AG04449 (cell line): ENCODE results near the gene ABTB2.

Experiments
- CTCF ChIA-PET: fragments of 350-600 bp; formaldehyde crosslinking; extraction: SDS; loops from one replicate; lab custom pipeline; 2021; ENCODE audit warnings: antibody characterized with exemption; lab: Yijun Ruan, JAX
- POLR2A ChIA-PET: fragments of 400-600, 350-600 bp; formaldehyde crosslinking; extraction: SDS; loops from one replicate; lab custom pipeline; 2020; ENCODE audit warnings: antibody characterized with exemption, inconsistent platforms; lab: Yijun Ruan, JAX
- DNase-seq: peaks from one replicate; pipeline ENCODE4 v3.0.0-alpha.2; 2010; ENCODE audit warnings: low read depth, low spot score
- H3K4me3 ChIP-seq: 2 replicates; pipeline ENCODE4 v1.5.1; 2011; ENCODE audit warnings: low read depth, mild to moderate bottlenecking, control low read depth, low read length
- CTCF ChIP-seq: IDR thresholded peaks from one replicate; pipeline ENCODE4 v1.5.1; 2011; ENCODE audit warnings: mild to moderate bottlenecking, moderate library complexity, low read length, control low read depth, inconsistent platforms; ENCODE audit not compliant: insufficient read depth; ENCODE audit errors: missing control alignments

The ABTB2 gene

DNA sequence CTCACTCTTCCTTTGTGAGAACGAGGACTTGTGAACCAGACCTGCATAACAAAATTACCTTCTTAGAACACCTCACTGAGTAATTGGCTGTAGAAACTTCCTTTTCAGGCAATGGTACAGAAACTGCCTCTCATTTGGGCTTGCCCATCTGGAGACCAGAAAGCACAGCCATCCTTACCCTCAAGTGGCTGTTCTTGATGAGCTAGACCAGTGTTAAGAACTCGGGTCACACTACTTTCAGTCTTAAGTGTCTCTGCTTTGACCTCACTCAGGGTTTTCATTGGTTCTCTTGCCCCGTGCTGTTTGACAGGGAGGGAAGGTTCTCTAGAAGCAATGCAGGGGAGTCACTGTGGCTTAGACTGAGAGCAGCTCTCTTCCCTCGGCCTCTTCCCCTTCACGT is 223.0 kb downstream of the ABTB2 start:
- no peak for TF ChIP-seq CTCF

GRCh38 chr11:34132261-34132965 is 225.4 kb downstream of the ABTB2 start:
- POLR2A ChIA-PET: no interaction called here
- CTCF ChIA-PET: interaction anchor here (1.1 to 1.6 kb wide), 3 partner anchors 10 to 135 kb away, joined by 4 to 6 read pairs (median 5); no protein-coding TSS in a partner anchor
- TF ChIP-seq CTCF: no peak
- no peak for DNase-seq
- H3K4me3 ChIP-seq: no peak overlapping the region

More for the DNA sequence above, 223.0 kb downstream of the ABTB2 start:
- POLR2A ChIA-PET: no interaction called here
- DNase-seq: no peak
- CTCF ChIA-PET: interaction anchor here (1.5 to 2.0 kb wide), 2 partner anchors 40 to 138 kb away, joined by 3 to 7 read pairs; no protein-coding TSS in a partner anchor
- H3K4me3 ChIP-seq: no peak overlapping the region

DNA sequence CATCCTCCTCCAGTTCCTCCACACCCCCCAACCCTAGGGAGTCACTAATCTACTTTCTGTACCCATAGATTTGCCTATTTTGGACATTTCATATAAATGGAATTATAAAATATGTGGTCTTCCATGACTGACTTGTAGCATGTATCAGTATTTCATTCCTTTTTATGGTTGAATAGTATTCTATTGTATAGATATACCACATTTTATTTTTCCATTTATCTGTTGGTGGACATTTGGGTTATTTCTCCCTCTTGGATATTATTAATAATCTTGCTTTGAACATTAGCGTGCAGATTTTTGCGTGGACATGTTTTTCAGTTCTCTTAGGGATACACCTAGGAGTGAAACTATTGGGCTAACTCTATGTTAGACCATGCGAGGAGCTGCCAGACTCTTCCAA is 229.0 kb downstream of the ABTB2 start:
- POLR2A ChIA-PET: no interaction called here
- CTCF ChIA-PET: interaction anchor here (1.5 kb wide), 2 partner anchors 13 to 46 kb away, joined by 3 to 5 read pairs; no protein-coding TSS in a partner anchor
- DNase-seq: no peak
- no peak overlapping the region for H3K4me3 ChIP-seq
- TF ChIP-seq CTCF: no peak

GRCh38 chr11:34126959-34127848 is 230.6 kb downstream of the ABTB2 start:
- TF ChIP-seq CTCF: no peak
- ChIA-PET POLR2A (no interaction called here), CTCF (interaction anchor here (0.7 to 1.5 kb wide), 3 partner anchors 12 to 47 kb away, joined by 3 read pairs; no protein-coding TSS in a partner anchor)
- no peak for DNase-seq
- no peak overlapping the region for H3K4me3 ChIP-seq

DNA sequence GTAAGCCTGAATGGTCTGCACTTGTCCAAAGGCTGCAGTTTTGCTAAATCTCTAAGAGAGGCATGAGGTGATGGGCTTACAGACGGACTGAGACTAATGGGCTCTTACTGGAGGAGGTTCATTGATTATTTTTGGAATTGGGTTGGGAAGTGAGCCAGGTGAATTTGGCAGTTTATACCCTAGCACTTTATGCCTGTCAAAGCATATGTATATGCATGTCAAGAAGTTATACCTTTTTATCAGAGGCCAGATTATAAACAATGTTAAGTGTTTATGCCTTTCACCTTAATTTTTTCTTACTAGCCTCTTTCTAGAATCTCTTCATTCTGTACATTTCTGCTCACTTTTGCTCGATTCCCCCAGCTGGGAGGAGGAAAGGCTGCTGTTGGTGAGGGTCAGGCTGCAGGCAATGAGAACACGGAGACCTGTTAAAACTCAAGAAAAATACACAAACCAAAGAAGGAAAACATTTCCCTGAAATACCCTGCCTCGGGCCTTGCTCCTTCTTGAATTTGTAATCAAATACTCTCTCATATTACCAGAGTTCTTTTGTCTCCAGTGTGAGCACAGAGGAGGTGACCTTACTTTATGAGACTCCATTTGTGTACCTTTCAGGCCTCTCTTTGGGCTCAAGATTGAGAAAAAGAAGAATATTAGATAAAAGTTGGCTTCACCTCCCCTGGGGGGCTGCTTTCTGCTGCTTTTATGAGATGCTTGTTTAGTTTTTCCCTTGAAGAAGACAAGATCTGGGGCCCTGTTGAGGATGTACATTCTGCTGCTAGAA is 232.7 kb downstream of the ABTB2 start:
- ChIA-PET POLR2A (no interaction called here), CTCF (no interaction called here)
- TF ChIP-seq CTCF: no peak
- no peak for DNase-seq
- H3K4me3 ChIP-seq: no peak overlapping the region
